DOHH2 (cell line): ENCODE results near the gene MAJIN.
"Not testable (repeated sequence)": the region's sequence is repeated elsewhere in the genome, so short reads cannot be mapped to it uniquely, and the experiment has no call there.

Source experiments
- H3F3A ChIP-seq: fragments of 200-600 bp; sonication (generic), shearing (Covaris generic); 2 replicates; pipeline ENCODE4 v1.6.0; 2016; ENCODE audit warnings: antibody characterized with exemption, mild to moderate bottlenecking; ENCODE audit not compliant: control insufficient read depth, insufficient read depth
- H3K27ac ChIP-seq: fragments of 200-600 bp; sonication (generic); 2 replicates; pipeline ENCODE4 v1.5.1; 2014; ENCODE audit warnings: low read depth, mild to moderate bottlenecking, low read length, moderate library complexity
- H3K27me3 ChIP-seq: fragments of 200-600 bp; sonication (generic); 2 replicates; pipeline ENCODE4 v1.6.1; 2014; ENCODE audit warnings: mild to moderate bottlenecking, low read length, mixed read lengths; ENCODE audit not compliant: control insufficient read depth
- H3K36me3 ChIP-seq: fragments of 200-600 bp; sonication (generic); 2 replicates; pipeline ENCODE4 v1.6.1; 2014; ENCODE audit warnings: mild to moderate bottlenecking, low read length, moderate library complexity, mixed read lengths; ENCODE audit not compliant: control insufficient read depth
- H3K4me1 ChIP-seq: fragments of 200-600 bp; sonication (generic); 2 replicates; pipeline ENCODE4 v1.6.1; 2014; ENCODE audit warnings: mild to moderate bottlenecking, low read length, mixed read lengths; ENCODE audit not compliant: control insufficient read depth
- H3K4me2 ChIP-seq: fragments of 200-600 bp; sonication (generic); 2 replicates; pipeline ENCODE4 v1.6.0; 2014; ENCODE audit warnings: mild to moderate bottlenecking, low read length, moderate library complexity
- H3K4me3 ChIP-seq: fragments of 200-600 bp; sonication (generic); 2 replicates; pipeline ENCODE4 v1.5.1; 2014; ENCODE audit warnings: mild to moderate bottlenecking, low read length, mixed read lengths
- H3K79me2 ChIP-seq: fragments of 200-600 bp; sonication (generic); 2 replicates; pipeline ENCODE4 v1.6.1; 2014; ENCODE audit warnings: mild to moderate bottlenecking, low read length, mixed read lengths; ENCODE audit not compliant: control insufficient read depth
- H3K9me2 ChIP-seq: fragments of 200-600 bp; sonication (generic); replicated peaks from 2 replicates; pipeline ENCODE4 v1.6.1; 2014; ENCODE audit warnings: mild to moderate bottlenecking, low read length, mixed read lengths; ENCODE audit not compliant: control insufficient read depth
- H3K9me3 ChIP-seq: fragments of 200-600 bp; sonication (generic); 2 replicates; pipeline ENCODE4 v1.6.1; 2014; ENCODE audit warnings: antibody characterized with exemption, low read length, mixed read lengths; ENCODE audit not compliant: control insufficient read depth, insufficient read depth
- H4K20me1 ChIP-seq: fragments of 200-600 bp; sonication (generic); 2 replicates; pipeline ENCODE4 v1.6.0; 2014; ENCODE audit warnings: low read depth, mild to moderate bottlenecking, antibody characterized with exemption, low read length, moderate library complexity; ENCODE audit not compliant: control insufficient read depth, insufficient read depth
- CTCF ChIP-seq: fragments of 200-600 bp; sonication (generic); IDR thresholded peaks from one replicate; pipeline ENCODE4 v1.5.1; 2014; ENCODE audit warnings: antibody characterized with exemption, mild to moderate bottlenecking, low read depth, low read length; ENCODE audit not compliant: poor library complexity, severe bottlenecking
- EZH2phosphoT487 ChIP-seq: fragments of 200-600 bp; sonication (generic); IDR thresholded peaks from 2 replicates; pipeline ENCODE4 v1.6.1; 2017; ENCODE audit warnings: borderline replicate concordance, mild to moderate bottlenecking, antibody characterized with exemption, low read length, moderate library complexity, mixed read lengths

The MAJIN gene

GRCh38 chr11:65008016-65008415, 36.1 kb upstream of the MAJIN start:
- H3K9me3 ChIP-seq = no peaks in the 10 kb centered on the region
- peaks cover 10% of the 10 kb centered on the region for H3K4me1 ChIP-seq
- H3K9me2 ChIP-seq = no peaks in the 10 kb centered on the region
- no peak overlapping the region for H3K27ac ChIP-seq
- H3K79me2 ChIP-seq = no peaks in the 10 kb centered on the region
- no peak overlapping the region for H3K4me2 ChIP-seq
- no peaks in the 10 kb centered on the region for H4K20me1 ChIP-seq
- no peaks in the 10 kb centered on the region for H3K27me3 ChIP-seq
- no peak overlapping the region for H3K4me3 ChIP-seq
- H3K36me3 ChIP-seq = no peaks in the 10 kb centered on the region
- TF ChIP-seq EZH2phosphoT487 (no peak), CTCF (no peak)
- peaks cover 3% of the 10 kb centered on the region; the same call in 1 of the 2 replicates for H3F3A ChIP-seq

GRCh38 chr11:65003968-65004367, 32.1 kb upstream of the MAJIN start:
- not testable (repeated sequence) for H3K36me3 ChIP-seq, H3K4me1 ChIP-seq, H3K4me2 ChIP-seq, H3K9me3 ChIP-seq, H3K27me3 ChIP-seq, H3K4me3 ChIP-seq, H3K79me2 ChIP-seq, H3F3A ChIP-seq, H3K27ac ChIP-seq, H3K9me2 ChIP-seq, H4K20me1 ChIP-seq

- Histone ChIP-seq H3K27me3 (no peaks in the 10 kb centered on the region), H3K9me2 (no peaks in the 10 kb centered on the region), H3K36me3 (no peaks in the 10 kb centered on the region), H3K4me2 (no peak overlapping the region), H3K4me1 (peaks cover 10% of the 10 kb centered on the region), H4K20me1 (no peaks in the 10 kb centered on the region), H3K79me2 (no peaks in the 10 kb centered on the region), H3K27ac (no peak overlapping the region), H3K4me3 (no peak overlapping the region), H3F3A (no peaks in the 10 kb centered on the region), H3K9me3 (no peaks in the 10 kb centered on the region)
- TF ChIP-seq EZH2phosphoT487 = no peak
- no peak for TF ChIP-seq CTCF
Observed at GRCh38 chr11:65003282-65003681, 31.4 kb upstream of the MAJIN start.

- H3K4me1 ChIP-seq = peaks cover 13% of the 10 kb centered on the region
- no peaks in the 10 kb centered on the region for H4K20me1 ChIP-seq
- TF ChIP-seq EZH2phosphoT487 (no peak), CTCF (no peak)
- no peaks in the 10 kb centered on the region for H3F3A ChIP-seq
- H3K4me3 ChIP-seq = no peak overlapping the region
- no peaks in the 10 kb centered on the region for H3K27me3 ChIP-seq
- H3K9me3 ChIP-seq = no peaks in the 10 kb centered on the region
- H3K4me2 ChIP-seq = no peak overlapping the region
- no peaks in the 10 kb centered on the region for H3K9me2 ChIP-seq
- H3K27ac ChIP-seq = no peak overlapping the region
- H3K79me2 ChIP-seq = no peaks in the 10 kb centered on the region
- no peaks in the 10 kb centered on the region for H3K36me3 ChIP-seq
Observed at GRCh38 chr11:65002706-65003105, 30.8 kb upstream of the MAJIN start.
